Erythroblast (primary cell): Measurements from ENCODE around the gene RBM20.

ENCODE experiments used
- GATA1 ChIP-seq: IDR thresholded peaks from 2 replicates; pipeline ENCODE4 v1.6.1; 2011; ENCODE audit warnings: low read depth, mild to moderate bottlenecking, control low read depth, low read length, moderate library complexity
- POLR2A ChIP-seq: IDR thresholded peaks from 2 replicates; pipeline ENCODE4 v1.6.1; 2011; ENCODE audit warnings: mild to moderate bottlenecking, low read length

- TF ChIP-seq POLR2A (no peak), GATA1 (no peak)
Measured at GRCh38 chr10:110649347-110650264, 5.5 kb downstream of the RBM20 start.
